Measurements from ENCODE around the gene GALK2.

The GALK2 gene

GRCh38 chr15:49303003-49303402 is 133.0 kb downstream of the GALK2 start:
- no peak for DNase-seq (ENCODE audit: low read depth in 2 of 2)
- H3K4me3 ChIP-seq (replicated peaks in 1 of 2; ENCODE audit: low read depth in 2 of 2, low read length in 2 of 2), result no peak overlapping the region
- TF ChIP-seq, protein P1, sequence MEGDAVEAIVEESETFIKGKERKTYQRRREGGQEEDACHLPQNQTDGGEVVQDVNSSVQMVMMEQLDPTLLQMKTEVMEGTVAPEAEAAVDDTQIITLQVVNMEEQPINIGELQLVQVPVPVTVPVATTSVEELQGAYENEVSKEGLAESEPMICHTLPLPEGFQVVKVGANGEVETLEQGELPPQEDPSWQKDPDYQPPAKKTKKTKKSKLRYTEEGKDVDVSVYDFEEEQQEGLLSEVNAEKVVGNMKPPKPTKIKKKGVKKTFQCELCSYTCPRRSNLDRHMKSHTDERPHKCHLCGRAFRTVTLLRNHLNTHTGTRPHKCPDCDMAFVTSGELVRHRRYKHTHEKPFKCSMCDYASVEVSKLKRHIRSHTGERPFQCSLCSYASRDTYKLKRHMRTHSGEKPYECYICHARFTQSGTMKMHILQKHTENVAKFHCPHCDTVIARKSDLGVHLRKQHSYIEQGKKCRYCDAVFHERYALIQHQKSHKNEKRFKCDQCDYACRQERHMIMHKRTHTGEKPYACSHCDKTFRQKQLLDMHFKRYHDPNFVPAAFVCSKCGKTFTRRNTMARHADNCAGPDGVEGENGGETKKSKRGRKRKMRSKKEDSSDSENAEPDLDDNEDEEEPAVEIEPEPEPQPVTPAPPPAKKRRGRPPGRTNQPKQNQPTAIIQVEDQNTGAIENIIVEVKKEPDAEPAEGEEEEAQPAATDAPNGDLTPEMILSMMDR (IDR thresholded peaks at IDR 0.05; ENCODE audit: low read depth, low read length), result no peak

- H3K4me3 ChIP-seq (replicated peaks in 1 of 2; ENCODE audit: low read depth in 2 of 2, low read length in 2 of 2), result no peak overlapping the region
- no peak for DNase-seq (ENCODE audit: low read depth in 2 of 2)
- TF ChIP-seq, protein P1 (IDR thresholded peaks at IDR 0.05; ENCODE audit: low read depth, low read length), result no peak
Measured at GRCh38 chr15:49306551-49306950, 136.5 kb downstream of the GALK2 start.

DNA sequence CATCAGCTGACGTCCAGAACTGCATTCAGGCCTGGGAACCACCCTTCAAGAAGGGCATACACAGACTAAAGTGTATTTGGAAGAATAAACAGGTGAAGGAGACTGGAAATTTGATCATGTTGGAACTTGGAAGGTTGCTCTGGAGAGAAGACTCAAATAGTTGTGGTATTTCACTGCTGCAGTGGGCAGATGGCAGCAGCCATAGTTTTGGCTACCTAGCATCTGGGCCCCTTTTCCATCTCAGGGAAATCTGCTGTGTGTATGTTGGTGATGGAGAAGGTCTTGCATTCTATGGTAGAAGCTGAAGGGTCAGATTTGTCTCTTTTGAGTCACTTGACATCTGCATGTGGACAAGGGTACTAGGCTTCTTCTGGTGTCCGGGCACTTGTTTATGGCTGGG is 138.6 kb downstream of the GALK2 start:
- no peak for DNase-seq (ENCODE audit: low read depth in 2 of 2)
- TF ChIP-seq, protein P1 (IDR thresholded peaks at IDR 0.05; ENCODE audit: low read depth, low read length), result no peak
- no peak overlapping the region for H3K4me3 ChIP-seq (replicated peaks in 1 of 2; ENCODE audit: low read depth in 2 of 2, low read length in 2 of 2)

DNA sequence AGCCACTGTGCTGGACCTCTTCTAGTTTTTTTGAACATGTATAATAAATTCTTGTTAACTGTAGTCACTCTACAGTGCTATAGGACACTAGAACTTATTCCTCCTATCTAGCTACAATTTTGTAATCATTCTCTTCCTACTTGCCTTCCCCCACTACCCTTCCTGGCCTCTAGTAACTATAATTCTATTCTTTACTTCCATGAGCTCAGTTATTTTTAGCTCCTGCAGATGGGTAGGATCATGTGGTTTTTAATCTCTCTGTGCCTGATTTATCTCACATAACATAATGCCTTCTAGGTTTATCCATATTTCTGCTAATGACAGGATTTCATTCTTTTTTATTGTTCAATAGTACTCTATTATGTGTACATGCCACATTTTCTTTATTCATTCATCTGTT is 139.8 kb downstream of the GALK2 start:
- TF ChIP-seq, protein P1 (IDR thresholded peaks at IDR 0.05; ENCODE audit: low read depth, low read length), result no peak
- DNase-seq (ENCODE audit: low read depth in 2 of 2), result peak in 1 of 2 donors; percentile 17
- H3K4me3 ChIP-seq (replicated peaks in 1 of 2; ENCODE audit: low read depth in 2 of 2, low read length in 2 of 2), result no peak overlapping the region

DNA sequence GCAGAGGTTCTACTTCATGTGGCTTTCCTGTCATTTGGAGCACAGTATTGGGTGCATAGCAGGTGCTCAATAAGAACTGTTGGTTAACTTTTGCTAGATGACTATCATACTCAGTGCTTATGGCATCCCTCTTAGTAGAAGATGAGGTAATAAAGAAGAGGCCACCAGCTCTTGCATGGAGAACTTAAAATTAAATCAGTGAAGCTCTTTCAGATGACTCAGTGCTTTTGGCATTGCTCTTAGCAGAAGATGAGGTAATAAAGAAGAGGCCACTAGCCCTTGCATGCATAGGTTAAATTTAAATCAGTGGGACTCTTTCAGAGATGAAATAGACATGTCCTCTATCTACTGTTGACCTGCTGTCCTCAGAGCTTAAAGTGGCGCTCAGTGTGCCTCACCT is 143.6 kb downstream of the GALK2 start:
- H3K4me3 ChIP-seq (replicated peaks in 1 of 2; ENCODE audit: low read depth in 2 of 2, low read length in 2 of 2), result no peak overlapping the region
- TF ChIP-seq, protein P1 (IDR thresholded peaks at IDR 0.05; ENCODE audit: low read depth, low read length), result no peak
- peak; percentile 70 to 88 for DNase-seq (ENCODE audit: low read depth in 2 of 2)

DNA sequence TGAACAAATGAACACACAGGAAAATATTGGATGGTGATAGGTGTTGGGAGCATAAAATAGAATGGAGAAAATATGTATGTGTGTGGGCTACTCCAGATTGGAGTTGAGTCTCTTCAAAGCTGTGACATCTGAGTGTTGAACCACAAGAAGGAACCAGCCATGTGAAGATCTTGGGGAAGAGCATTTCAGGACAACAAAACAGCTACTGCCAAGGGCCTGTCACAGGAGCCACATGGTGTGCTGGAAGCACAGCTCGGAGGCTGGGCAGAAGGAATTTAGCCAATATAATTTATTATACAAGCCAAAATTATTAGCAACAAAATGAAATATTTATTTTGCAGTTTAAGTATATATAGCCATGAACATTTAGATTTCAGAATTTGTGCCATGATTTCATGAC is 144.7 kb downstream of the GALK2 start:
- no peak for DNase-seq (ENCODE audit: low read depth in 2 of 2)
- no peak overlapping the region for H3K4me3 ChIP-seq (replicated peaks in 1 of 2; ENCODE audit: low read depth in 2 of 2, low read length in 2 of 2)
- TF ChIP-seq, protein P1 (IDR thresholded peaks at IDR 0.05; ENCODE audit: low read depth, low read length), result no peak

DNA sequence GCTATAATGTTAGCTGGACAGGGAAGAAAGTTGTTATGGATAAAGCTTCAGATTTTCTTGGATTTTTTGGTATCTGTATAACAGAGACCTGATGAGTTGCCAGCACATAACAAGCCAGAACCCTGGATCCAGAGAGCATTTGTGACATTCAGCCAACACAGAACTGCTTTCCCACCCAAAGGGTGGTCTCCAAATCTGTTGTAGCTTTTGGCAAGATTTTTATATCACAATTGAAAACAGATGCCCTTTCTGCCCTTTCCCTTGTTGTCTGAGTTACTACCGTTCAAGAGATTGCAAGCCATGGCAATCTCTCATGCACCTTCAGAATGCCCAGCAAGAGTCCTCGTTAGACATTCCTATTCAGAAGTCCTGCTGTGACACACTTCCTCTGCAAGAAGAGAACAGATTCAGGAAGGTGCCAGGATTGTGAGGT is 145.4 kb downstream of the GALK2 start:
- TF ChIP-seq, protein P1 (IDR thresholded peaks at IDR 0.05; ENCODE audit: low read depth, low read length), result no peak
- H3K4me3 ChIP-seq (replicated peaks in 1 of 2; ENCODE audit: low read depth in 2 of 2, low read length in 2 of 2), result no peak overlapping the region
- DNase-seq (ENCODE audit: low read depth in 2 of 2), result no peak

All from cardiac fibroblast (primary cell).